Hematopoietic multipotent progenitor cell (in vitro differentiated cells): Measurements from ENCODE around the gene ABLIM3. TPM values are rescaled to one million over a fixed set of nuclear protein-coding genes. Genes with fewer than 3 reads are reported as not detected.

Experiments
- DNase-seq, 3 donors: peaks; one replicate each; pipeline ENCODE4 v3.0.0-alpha.2; 2011 to 2015; ENCODE audit warnings: low read depth in 2 of 3, low spot score in 2 of 3
- total RNA-seq: library from RNA; depleted of rRNA; stranded (reverse); fragments of >200 nt; gene quantifications from one replicate; pipeline ENCODE4 v1.2.3, GENCODE V29; 2012

The ABLIM3 gene
- total RNA-seq, 1 donor: 0.27 TPM

DNA sequence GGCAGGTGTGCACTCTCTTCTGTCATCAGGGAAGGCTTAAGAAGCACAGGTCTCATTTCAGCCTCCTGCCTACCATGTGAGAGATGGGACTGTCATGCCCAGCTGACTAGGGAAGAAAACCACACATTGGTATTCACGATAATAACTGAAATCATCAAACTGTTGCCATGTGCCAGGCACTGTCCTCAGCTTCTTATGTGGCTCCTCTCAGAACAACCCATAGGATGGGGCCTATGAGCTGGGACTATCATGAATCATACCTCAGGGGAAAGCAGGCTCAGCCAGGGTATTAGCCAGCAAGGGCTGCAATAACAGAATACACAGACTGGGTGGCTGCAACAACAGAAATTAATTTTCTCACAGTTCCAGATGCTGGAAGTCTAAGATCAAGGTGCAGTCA, 133.6 kb downstream of the ABLIM3 start:
- no peak for DNase-seq

DNA sequence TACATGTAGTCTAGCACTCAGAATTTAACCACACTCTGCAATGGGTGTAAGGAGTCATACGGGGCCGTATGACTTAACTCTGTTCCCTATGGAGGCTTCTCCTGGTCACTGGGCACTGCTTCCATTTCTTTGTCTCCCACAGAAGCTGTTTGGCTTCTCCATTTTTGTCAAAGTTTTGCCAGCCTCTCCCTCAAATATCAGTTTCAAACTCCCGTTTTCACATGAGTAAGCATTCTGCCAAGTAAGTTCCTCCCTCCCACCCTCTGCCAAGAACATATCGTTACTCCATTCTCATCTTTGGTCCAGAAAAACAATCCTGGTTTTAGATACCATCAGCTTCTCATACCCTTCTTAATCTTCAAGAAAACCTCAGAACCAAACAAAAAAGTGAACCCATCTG, 136.5 kb downstream of the ABLIM3 start:
- DNase-seq: no peak

DNA sequence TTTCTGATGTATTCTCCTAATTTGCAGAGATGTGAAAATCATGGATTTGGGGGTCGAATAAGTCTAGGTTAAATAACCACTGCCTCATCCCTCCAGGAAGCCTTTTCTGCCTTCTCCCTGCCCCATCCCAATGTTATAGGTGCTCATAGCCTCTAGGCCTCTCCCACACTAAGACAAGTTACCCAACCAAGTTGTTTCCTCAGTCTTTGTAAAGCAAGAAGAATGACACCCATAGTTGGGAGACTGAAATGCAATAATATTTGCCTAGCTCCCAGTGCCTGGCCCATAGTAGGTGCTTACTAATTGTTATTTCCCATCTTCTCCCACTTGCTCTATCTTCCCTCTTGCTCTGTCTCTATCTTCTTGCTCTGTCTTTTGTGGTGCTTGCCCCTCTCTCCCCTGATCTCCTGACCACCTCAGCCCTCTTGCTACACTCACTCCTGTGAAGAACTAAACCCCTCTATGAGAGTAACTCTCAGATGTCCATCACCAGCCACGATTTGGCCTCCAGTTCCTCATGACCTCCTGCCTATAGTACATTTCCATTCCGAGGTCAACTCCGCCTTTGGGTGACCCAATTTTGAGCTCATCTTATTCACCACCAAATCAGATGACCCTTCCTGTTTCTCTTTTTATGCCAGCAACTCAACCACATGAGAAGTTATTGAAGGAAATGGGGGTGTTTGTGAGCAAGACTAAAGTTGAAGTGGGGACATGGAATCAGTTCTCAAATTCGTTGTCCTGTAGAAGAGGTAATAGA, 137.3 kb downstream of the ABLIM3 start:
- no peak for DNase-seq

DNA sequence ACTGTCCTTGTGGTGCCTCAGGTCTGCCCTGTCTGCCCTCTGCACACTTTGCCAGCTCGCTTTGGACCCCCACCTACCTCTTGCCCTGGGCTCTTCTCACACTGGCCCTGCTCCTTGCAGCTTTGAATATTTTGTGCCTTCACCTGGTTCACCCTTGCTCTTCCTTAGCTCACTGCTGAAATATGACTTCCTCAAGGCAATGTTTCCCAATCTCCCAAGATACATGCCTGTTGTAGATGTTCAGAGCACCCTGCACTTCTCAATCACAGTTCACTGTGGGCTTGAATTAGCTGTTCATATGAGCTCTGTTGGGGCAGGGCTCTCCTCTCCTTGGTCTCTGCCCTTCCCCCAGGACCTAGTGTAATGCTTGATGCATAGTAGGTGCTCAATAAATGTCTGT, 138.4 kb downstream of the ABLIM3 start:
- no peak for DNase-seq

DNA sequence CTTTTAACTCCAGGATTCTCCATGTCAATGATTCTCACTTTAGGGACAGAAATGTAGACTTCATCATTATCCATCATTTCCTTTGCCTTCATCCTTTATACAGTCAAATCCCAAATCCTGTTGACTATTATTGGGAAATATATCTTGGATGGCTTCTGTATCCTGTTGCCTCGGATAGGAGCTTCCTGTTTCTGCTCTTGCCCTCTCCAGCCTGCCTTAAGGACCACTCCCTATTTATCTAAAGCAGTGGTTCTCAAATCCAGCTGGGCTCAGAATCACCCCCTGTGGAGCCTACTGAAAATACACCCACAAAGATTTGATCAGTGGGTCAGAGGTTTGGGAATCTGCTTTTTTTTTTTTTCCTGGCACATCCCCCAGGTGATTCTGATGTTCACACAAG, 138.8 kb downstream of the ABLIM3 start:
- no peak for DNase-seq

DNA sequence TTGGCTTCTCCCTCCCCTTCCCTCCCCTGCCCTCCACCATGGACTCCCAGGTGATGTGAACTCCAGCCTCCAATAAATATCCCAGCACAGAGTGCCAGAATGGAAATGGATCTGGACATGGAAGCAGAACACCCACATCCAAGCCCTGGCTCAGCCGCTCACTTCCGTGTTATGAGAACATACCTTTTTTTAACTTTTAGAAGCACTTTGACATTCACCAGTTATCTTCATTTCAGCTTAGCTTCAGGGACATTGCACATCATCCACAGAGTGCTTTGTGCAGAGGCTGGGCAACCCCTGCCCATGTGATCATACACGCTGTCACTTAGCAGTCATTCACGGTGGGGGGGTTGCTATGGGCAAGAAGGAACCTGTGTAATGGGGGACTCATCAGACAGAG, 139.5 kb downstream of the ABLIM3 start:
- DNase-seq: no peak

DNA sequence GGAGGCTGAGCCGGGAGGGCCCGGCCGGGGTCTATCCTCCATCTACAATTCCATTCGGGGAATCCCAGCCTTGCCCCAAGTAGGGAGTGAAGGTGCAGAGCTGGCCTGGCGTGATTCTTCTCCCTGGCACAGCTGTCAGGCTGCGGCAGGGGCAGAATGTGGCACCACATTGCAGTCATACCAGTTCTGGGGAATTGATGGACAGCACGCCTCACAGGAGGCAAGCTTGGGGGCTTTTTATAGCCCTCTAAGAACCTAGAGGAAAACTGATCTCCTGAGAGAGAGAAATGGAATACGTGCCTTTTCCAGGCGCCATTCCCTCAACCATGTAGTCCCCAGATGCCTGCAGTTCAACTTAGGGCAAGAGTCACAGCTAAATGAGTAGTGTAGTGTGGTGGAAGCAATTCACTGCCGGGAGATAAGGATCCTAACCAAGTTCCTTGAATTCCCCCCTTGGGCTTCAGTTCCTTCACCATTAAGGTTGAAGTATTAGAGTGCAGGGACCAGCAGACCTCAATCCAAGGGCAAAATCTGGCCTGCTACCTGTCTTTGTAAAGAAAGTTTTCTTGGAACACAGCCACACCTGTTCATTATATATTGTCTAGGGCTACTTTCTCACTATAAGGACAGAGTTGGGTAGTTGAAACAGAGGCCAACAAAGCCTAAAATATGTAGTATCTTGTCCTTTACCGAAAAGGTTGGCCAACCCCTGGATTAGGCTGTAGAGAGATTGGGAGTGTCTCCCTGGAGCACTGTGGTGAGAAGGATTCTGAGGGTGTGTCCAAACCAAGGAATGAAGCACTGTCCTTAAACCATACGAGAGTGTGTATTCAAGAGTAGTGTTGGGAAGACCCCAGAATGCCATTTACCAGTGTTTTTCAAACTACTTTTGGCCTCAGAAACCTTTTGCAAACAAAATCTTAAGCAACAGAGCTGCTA, 141.0 kb downstream of the ABLIM3 start:
- DNase-seq: no peak

DNA sequence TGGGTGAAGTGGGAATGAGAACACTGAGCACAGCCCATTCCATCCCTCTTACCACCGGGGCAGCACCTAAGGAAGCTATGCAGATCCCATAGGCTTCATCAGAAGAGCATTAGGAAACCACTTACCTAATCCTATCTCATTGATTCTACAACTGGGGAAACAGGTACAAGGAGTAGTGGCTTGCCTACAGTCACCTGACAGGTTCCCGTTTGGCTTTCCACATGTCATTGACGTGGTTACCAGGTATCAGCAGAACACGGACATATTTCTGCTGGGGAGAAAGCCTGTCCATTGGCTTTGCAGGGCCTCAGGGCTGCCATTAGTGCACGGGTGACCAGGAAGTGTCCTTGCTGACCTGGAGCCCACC, 141.7 kb downstream of the ABLIM3 start:
- no peak for DNase-seq

DNA sequence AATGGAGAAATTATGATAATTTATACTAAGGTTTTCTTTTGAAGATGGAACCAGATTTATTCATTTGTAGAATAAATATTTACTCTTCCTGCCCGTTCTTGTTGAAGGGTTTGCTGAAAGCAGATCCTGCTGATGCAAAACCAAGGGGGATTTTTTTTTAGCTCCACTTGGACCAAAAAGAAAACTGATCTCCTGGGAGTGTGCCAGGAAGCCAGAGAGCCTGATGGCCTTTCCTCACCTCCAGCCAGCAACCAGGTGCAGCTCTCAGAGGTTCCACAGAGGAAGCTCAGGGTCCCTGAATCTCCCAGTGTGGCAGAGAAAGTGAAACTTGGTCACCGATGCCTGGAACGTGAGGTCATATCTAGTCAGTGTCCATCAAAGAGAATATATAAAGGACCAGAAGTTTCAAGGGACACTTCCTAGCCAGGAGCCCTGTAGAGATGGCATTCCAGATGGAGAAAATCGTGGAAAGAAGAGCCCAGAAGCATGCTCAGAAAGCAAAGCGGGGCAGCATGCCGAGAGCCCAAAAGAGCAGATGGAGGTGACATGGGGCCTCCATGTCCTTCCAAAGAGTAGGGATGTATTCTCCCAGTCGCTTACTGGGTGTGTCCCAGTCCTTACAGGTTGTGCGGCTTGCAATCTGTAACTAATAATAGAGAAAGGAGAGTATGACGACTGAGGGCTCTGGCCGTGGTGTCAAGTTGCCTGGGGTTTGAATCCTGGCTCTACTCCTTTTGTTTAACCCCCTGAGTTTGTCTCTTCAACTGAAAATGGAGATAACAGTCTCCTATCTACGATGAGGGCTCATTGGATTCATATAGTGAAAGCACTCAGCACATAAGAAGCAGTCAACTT, 142.6 kb downstream of the ABLIM3 start:
- no peak for DNase-seq

DNA sequence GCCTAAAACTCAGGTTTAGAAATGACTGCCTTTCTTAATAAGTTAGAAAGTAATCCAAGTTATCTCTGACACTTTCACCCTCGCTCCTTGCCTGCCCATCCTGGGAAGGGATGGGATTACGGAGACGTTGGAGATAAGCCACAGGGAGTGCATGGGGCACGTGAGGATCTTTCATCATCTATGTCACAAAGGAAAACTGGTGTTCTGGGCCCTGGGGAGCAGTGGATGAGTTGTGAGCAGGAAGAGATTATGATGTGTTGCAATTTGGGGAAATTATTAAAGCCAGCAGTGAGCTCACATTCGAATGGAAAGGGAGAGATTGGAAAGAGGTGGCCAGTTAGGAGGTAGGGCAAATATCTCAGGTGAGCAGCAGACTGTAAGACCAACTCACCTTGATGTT, 143.2 kb downstream of the ABLIM3 start:
- DNase-seq: no peak

DNA sequence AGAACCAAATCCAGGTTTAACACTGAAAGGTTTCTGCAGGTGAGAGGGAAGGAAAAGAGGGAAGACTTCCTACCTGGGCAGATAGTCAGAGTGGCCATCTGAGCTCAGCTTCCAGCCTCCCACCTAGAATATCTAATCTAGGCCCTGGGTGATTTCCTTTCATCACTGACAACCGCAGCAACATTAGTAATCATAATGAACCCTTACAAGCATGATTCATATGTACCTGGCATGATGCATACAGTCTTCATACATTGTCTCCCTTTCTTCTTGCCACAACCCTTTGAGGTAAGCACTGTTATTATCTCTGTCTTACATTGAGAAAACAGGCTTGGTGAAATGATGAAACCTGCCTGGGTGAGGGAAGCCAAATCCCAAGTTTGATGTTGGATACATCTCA, 143.9 kb downstream of the ABLIM3 start:
- DNase-seq: no peak

DNA sequence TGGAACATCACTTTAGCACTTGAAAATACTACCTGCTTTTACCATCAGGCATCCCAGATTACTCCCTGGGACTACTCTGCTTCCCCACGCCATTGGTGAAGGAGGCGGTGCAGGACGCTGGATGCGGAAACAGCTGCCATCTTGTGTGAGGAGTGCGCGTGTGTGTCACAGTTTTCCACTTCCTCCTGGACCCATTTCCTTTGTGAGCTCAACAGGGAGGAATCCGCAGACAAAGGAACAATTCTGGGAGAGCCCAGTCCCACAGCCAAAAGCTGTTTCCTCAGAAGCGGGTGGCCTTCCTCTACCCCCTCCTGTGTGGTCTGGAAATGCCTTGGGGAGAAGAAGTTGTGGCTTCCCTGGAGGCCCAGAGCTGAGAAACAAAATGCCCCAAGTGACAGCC, 147.1 kb downstream of the ABLIM3 start:
- no peak for DNase-seq

DNA sequence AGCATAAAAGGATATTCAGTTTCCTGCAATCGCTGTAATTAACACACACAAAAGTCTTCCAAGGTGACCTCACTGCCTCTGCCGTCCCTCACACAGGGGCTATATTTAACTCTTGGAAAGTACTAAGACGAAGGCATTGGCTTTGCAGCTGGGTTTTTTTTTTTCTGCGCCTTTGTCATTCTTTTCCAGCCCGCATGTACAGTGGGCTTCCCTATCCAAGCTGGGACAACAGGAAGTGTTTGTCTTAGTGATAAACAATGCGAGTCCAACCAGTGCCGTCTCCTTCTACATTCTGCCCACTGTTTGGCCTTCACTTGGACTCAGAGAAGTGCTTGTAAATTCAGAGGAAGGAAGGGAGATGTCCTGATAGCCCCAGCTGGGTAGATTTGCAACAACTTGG, 148.0 kb downstream of the ABLIM3 start:
- DNase-seq: no peak

DNA sequence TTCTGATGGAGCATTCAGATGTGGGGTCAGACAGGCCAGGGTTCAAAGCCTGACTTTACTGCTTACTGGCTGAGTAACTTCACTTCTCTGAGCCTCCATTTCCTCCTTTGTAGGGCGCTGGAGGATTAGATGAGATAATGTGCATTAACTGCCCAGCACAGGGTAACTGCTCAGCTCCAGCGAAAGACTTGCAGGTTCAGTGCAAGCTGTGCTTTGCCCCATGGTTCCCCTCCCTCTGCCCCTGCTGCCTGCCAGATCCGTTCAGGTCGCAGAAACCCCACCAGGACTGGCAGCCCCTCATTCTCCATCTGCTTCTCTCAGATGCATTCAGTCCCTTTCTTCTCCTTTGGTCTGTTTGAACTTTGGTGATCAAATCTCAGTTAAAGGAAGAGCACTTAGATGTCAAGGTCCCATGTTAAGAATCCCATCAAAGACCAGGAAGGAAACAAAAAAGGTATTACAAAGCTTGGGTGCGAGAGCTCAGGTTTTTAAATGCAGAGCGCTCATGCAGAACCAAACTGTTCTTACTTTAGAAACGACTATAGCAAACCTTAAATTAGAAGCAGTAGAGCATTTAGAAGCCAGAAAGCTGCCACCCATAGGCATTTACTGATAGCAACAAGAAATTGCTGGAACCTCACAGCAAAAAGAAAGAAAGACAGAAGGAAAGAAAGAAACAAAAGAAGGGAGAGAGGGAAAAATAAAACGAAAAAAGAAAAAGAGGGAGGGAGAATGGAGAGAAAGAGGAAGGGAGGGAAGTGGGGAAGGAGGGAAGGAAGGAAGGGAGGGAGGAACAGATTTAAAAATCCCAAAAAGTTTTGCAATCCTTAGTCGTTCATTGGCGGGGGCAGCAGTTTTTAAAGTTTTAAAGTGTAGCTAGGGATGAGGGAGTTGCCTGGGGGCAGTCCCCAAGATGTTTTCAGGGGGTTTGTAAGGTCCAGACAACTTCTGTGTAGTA, 153.9 kb downstream of the ABLIM3 start:
- DNase-seq: no peak

DNA sequence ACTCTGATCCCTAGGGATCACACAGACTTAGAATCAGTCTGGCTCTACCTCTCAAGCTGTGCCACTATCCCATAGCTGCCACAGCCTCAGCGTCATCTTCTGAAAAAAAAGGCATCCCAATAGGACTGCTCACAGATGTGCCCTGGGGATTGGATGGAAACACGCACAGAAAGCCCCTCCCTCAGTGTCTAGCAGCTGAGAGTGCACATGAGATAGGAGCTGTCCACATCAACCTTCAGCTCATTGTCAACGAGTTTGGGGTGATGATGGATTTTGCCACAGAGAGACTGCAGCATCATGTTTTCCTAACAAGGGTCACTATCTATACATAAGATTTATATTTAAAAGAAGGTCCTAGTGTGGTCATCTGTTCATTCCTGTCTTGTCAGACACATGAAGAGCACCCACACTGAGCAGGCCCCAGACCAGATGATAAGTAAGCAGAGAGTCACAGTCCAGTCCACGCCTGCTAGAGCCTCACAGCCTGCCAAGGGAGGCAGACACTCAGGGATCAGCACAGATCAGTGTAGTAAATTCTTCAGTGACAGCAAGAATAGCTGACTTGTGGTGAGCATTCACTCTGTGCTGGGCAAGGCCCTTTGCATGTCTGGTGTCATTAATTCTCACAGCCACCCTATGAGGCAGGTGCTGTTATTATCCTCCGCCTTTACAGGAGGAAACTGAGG, 156.2 kb downstream of the ABLIM3 start:
- DNase-seq: no peak

DNA sequence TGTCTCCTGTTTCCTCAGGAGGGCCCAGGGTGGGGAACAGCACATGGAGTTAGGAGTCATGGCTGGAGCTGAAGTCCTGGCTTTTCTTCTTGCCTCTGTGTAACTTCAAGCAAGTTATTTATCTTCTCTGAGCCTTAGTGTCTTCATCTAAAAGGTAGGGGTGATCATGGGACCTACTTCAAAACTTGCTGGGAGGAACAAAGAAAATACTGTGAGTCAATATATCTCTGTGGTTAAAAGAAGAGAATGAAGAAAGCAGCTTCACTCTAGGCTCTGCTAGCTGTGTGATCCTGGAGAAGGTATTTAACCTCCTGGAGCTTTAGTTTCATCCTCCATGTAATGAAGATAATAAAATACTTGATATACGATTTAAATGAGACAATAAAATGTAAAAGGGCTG, 156.9 kb downstream of the ABLIM3 start:
- DNase-seq: no peak

DNA sequence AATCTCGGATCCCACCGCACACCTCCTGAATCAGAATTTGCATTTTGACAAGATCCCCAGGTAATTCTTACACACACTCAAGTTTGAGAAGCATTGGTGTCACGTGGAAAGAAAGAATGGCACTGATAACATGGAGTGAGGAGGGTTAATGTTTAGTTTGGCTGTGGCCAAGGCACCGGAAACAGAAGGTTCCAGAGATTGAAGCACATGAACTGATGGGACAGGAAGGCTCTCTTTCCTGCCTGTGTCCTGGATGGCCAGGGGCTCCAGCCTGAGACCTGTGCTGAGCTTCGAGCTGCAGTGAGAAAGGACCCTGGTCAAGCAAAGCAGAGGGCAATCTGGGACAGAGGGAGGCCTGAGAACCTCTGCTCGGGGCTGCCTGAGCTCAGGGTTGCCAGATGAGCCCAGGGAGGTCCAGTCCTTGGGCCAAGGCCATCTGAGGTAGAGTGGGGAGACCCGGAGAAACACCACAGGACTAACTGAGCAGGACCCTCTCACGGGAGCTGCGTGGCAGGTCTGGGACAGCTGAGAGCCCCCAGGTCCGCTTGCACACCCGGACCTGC, 157.6 kb downstream of the ABLIM3 start:
- peak in 2 of 3 donors; percentile 88 to 95 for DNase-seq

DNA sequence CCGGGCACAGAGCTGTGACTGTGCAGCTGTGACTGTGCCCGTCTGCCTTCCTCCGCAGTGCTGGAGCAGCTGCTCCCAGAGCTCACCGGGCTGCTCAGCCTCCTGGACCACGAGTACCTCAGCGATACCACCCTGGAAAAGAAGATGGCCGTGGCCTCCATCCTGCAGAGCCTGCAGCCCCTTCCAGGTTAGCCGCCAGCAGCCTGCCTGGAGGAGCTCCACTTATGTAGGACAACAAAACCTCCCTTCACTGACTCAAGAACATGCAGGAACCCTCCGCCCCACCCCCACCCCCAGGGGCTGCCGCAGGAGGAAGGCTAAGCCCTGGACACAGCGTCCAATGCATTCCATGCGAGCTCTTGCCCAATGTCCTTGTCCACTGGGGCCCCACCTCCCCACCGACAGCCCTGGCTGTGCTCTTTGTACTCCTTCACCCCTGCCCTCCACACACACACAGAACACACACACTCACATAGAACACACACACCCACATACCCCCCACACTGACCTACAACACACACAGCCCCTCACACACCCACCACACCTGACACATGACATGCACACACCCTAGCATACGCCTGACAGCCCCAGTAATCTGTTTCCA, 158.3 kb downstream of the ABLIM3 start:
- DNase-seq: peak in 2 of 3 donors; percentile 26 to 27

DNA sequence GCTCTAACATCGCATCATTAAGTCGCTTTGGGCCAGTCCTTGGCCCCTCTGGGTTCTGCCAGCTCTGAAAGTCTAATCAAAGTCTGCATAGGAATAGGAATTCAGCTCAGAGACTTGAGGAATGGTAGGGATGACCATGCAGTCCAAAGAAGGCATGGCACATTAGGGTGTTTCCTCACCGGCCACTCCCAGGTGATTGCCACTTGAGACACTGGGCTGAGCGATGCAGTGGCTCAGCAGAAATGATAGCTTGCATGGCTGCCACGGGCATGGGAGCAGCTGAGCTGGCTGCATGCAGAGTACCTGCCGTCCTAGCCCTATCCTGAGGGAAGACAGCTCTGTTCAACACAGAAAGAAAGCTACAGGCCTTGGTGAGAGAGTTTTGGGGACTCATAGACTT, 159.1 kb downstream of the ABLIM3 start:
- DNase-seq: no peak
